Breast epithelium (tissue), 4 donors: ENCODE measurements around the gene KCNE1. TPM values are rescaled to one million over a fixed set of nuclear protein-coding genes. Genes with fewer than 3 reads are reported as not detected.
A peak's percentile ranks its signal among the peaks of the same experiment; 100 is the strongest.

ENCODE experiments used
- DNase-seq, 2 donors: peaks; one replicate each; pipeline ENCODE4 v3.0.0-alpha.2; 2019; ENCODE audit warnings: low spot score in 2 of 2
- H3K27ac ChIP-seq, 2 donors: fragments of 200-600 bp; sonication (generic) in 1 of 2; one replicate each; pipeline ENCODE4 v1.5.1; 2016 to 2019; ENCODE audit warnings: mild to moderate bottlenecking in 1 of 2
- H3K27me3 ChIP-seq, 2 donors: fragments of 200-600 bp; sonication (generic) in 1 of 2; one replicate each; pipeline versions ENCODE4 v1.5.1 to v1.6.0; 2017 to 2019; ENCODE audit warnings: control low read depth in 1 of 2, mild to moderate bottlenecking in 1 of 2
- H3K36me3 ChIP-seq: fragments of 200-600 bp; one replicate; pipeline ENCODE4 v1.5.1; 2019
- H3K4me1 ChIP-seq, 2 donors: fragments of 200-600 bp; sonication (generic); one replicate each; pipeline ENCODE4 v1.5.1; 2016 to 2019; ENCODE audit warnings: control low read depth in 1 of 2
- H3K4me3 ChIP-seq, 3 donors: fragments of 200-600 bp; sonication (generic); 1 replicate in 2 of 3; 2 replicates in 1 of 3; pipeline ENCODE4 v1.5.1; 2016 to 2019; ENCODE audit warnings: mild to moderate bottlenecking in 3 of 3, moderate library complexity in 2 of 3
- H3K9me3 ChIP-seq, 2 donors: fragments of 200-600 bp; sonication (generic) in 1 of 2; one replicate each; pipeline ENCODE4 v1.5.1; 2016 to 2019; ENCODE audit warnings: control low read depth in 1 of 2
- POLR2A ChIP-seq: fragments of 450-650 bp; IDR thresholded peaks from one replicate; pipeline ENCODE4 v1.6.1; 2016; ENCODE audit warnings: antibody characterized with exemption, mild to moderate bottlenecking, moderate library complexity
- POLR2AphosphoS5 ChIP-seq, 3 donors: sonication (generic); formaldehyde crosslinking; IDR thresholded peaks; one replicate each; pipeline ENCODE4 v1.6.1; 2017; ENCODE audit warnings: antibody characterized with exemption in 3 of 3
- intact Hi-C: fragments of 100-400 bp; cut with DNase I; formaldehyde crosslinking; loops from one replicate; pipeline ENCODE4 v1.15.1; 2023; ENCODE audit warnings: low total_unique reads
- total RNA-seq, 3 donors: library from RNA; depleted of rRNA; stranded (reverse); fragments of >200 nt; gene quantifications; one replicate each; pipeline ENCODE4 v1.1.0, GENCODE V29; 2016
- TF ChIP-seq, protein P1 (sequence below), 3 donors: fragments of 450-650 bp; IDR thresholded peaks; one replicate each; pipeline ENCODE4 v1.5.1; 2016 to 2017; ENCODE audit warnings: antibody characterized with exemption in 3 of 3, mild to moderate bottlenecking in 3 of 3, moderate library complexity in 3 of 3

KCNE1 gene
- total RNA-seq, 3 donors from 2014 or later: 1.6 to 6.7 (median 2.2) TPM

DNA sequence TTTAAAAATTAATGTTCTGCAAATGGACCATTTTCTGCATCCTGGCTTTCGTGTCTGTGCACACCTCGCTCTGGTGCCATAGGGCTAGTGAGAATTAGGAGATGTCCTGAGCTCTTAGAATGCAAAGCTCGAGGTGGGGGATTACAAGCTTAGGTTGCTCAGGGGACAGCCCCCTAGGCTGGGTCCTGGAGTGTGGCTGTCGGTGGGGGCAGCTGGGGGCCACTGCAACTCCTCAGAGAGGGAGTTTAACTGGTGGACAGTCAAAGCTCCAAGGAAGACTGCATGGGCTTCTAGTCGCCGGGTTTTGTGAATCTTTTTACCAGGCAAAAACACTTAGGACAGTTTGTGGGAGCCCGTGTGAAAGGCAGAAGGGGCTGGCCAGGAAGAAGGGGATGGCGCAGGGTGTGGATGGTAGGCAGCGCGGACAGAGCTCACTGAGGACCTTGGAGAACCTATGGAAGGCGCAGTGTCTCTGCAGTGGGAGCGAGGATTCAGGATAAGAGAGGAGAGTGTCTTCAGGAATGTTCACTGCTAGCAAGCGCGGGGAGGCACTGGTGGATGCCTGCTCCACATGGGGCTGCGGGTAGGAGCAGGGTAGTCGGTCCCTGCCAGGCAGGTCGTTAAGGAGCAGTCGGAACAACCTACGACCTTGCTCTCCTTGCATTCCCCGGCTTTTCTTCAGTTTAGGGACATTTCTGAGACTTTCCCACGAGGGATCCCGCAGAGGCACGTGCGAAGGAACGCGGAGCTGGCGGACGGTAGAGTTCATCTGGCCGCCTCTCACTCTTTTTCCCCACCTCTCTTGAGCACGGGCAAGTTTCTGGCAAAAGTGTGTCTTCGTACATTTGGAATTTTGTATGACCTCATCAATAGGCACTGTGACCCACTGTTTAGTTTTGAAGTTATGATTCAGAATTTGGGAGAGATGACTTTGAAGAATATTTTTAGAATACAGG, 12.9 kb upstream of the KCNE1 start:
- H3K9me3 ChIP-seq: no peaks in the 10 kb centered on the region
- H3K27me3 ChIP-seq: no peaks in the 10 kb centered on the region
- H3K36me3 ChIP-seq: no peaks in the 10 kb centered on the region
- peaks cover 0 to 5% of the 10 kb centered on the region in 2 donors for H3K4me1 ChIP-seq
- H3K4me3 ChIP-seq: peak overlapping the region; percentile 41 to 63 (median 48)
- DNase-seq: no peak
- intact Hi-C loops: no loop called here
- peak overlapping the region; percentile 87 to 91 for H3K27ac ChIP-seq
- TF ChIP-seq, protein P1, sequence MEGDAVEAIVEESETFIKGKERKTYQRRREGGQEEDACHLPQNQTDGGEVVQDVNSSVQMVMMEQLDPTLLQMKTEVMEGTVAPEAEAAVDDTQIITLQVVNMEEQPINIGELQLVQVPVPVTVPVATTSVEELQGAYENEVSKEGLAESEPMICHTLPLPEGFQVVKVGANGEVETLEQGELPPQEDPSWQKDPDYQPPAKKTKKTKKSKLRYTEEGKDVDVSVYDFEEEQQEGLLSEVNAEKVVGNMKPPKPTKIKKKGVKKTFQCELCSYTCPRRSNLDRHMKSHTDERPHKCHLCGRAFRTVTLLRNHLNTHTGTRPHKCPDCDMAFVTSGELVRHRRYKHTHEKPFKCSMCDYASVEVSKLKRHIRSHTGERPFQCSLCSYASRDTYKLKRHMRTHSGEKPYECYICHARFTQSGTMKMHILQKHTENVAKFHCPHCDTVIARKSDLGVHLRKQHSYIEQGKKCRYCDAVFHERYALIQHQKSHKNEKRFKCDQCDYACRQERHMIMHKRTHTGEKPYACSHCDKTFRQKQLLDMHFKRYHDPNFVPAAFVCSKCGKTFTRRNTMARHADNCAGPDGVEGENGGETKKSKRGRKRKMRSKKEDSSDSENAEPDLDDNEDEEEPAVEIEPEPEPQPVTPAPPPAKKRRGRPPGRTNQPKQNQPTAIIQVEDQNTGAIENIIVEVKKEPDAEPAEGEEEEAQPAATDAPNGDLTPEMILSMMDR (IDR thresholded peaks at IDR 0.05): no peak
- no peak for TF ChIP-seq POLR2A
- TF ChIP-seq POLR2AphosphoS5 (IDR thresholded peaks at IDR 0.05): no peak

DNA sequence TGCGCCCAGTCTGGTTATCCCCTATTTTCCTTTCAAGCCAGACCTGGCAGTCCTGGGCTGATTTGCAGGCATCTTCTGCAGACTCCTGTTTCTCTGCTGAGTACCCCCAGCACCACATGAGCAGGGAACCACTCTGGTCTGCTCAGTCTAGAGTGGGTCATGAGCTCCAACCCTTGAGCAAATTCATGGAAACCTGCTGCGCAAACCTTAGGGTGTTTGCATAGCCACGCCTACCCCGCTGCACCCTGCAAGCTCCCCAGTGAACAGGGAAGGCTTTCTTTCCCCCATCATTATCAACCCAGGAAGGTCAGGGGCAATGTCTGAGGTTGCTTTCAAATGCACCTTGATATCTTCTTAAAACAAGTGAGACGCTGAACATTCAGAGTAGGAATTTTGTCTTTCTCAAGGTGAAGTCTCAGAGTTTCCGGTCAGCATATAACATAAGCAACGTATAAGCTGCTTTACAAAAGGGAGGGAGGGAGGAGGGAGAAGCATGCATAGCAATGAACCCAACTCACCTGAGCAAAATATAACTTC, 11.1 kb upstream of the KCNE1 start:
- TF ChIP-seq POLR2A (no peak), POLR2AphosphoS5 (IDR thresholded peaks at IDR 0.05) (no peak)
- TF ChIP-seq, protein P1 (IDR thresholded peaks at IDR 0.05): no peak
- no peaks in the 10 kb centered on the region for H3K36me3 ChIP-seq
- no peaks in the 10 kb centered on the region for H3K27me3 ChIP-seq
- peak overlapping the region in 1 of 3 donors; percentile 4 for H3K4me3 ChIP-seq
- intact Hi-C loops: no loop called here
- H3K4me1 ChIP-seq: peaks cover 0 to 5% of the 10 kb centered on the region in 2 donors
- H3K9me3 ChIP-seq: no peaks in the 10 kb centered on the region
- no peak for DNase-seq
- H3K27ac ChIP-seq: peak overlapping the region; percentile 70 to 91

DNA sequence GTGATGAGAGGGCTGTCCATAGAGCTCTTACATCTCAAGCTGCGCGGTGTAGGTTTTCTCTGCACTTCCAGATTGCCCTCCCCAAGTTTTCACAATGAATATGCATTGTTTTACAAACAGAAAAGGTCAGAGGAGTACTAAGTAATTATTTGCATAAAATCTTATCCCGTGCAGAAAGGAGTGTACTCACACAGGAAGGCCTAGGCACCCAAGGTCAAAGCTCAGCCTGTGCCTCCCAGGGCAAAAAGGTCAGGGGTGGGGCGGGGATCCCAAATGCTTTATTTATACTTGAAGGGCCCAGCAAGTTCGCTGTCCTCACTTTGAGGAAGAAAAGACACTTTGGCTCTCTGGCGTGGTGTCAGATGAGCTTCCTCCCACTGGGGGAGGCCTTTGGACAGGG, 10.3 kb upstream of the KCNE1 start:
- Histone ChIP-seq H3K27me3 (no peaks in the 10 kb centered on the region), H3K9me3 (no peaks in the 10 kb centered on the region), H3K36me3 (no peaks in the 10 kb centered on the region), H3K4me1 (peaks cover 0 to 5% of the 10 kb centered on the region in 2 donors), H3K4me3 (peak overlapping the region in 1 of 3 donors; percentile 4), H3K27ac (peak overlapping the region; percentile 70 to 91)
- no peak for DNase-seq
- intact Hi-C loops: no loop called here
- TF ChIP-seq POLR2AphosphoS5 (IDR thresholded peaks at IDR 0.05): no peak
- TF ChIP-seq, protein P1 (IDR thresholded peaks at IDR 0.05): no peak
- no peak for TF ChIP-seq POLR2A

DNA sequence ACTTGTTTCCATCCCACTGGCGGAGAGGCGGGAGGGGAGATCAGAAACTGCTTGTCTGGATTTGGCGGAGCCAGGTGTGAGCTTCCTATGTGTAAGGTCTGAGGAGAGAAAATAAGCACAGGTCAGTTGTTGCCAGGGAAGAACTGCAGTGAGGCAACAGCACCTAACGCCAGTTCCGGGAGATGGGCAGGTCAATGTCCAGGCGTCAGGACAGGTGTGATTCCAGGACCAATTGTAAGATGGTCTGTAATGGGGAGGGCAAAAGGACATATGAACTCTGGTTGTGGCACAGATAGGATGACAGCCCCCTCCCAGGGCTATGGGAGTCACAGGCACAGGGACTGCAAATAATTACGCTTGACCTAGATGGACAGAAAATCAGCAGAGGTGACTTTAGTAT, 9.6 kb upstream of the KCNE1 start:
- TF ChIP-seq POLR2A (no peak), POLR2AphosphoS5 (IDR thresholded peaks at IDR 0.05) (no peak)
- TF ChIP-seq, protein P1 (IDR thresholded peaks at IDR 0.05): no peak
- H3K9me3 ChIP-seq: no peaks in the 10 kb centered on the region
- DNase-seq: no peak
- peak overlapping the region; percentile 71 to 91 for H3K27ac ChIP-seq
- no peak overlapping the region for H3K4me3 ChIP-seq
- no peaks in the 10 kb centered on the region for H3K27me3 ChIP-seq
- H3K36me3 ChIP-seq: no peaks in the 10 kb centered on the region
- intact Hi-C loops: no loop called here
- peaks cover 0 to 5% of the 10 kb centered on the region in 2 donors for H3K4me1 ChIP-seq
